ENCODE measurements around the gene SALL1. TPM values are rescaled to one million over a fixed set of nuclear protein-coding genes. Genes with fewer than 3 reads are reported as not detected.

Gene SALL1
- total RNA-seq, 2 donors from 2014 or later, result 122 to 172 TPM

DNA sequence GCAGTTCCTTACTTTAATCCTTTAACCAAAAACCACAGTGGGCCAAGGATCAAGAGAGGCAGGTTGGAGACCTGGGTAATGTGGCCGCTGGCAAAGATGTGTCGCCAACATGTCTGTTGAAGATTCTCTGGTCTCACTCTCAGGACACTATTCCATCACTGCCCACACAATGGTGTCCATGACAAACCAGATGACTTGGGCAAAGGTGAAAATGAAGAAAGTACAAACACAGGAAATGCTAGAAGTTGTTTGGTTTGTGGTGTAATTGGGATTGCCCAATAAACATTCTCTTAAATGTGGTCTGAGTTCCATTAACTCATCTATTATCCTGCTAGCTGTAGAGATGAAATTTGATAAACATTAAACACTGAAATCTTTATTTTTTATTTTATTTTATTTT lies 43.3 kb downstream of the SALL1 start:
- H3K27ac ChIP-seq (ENCODE audit: low read depth, low read length), result no peak overlapping the region
- no peak for TF ChIP-seq CTCF (conservative IDR thresholded peaks at IDR 0.05)
- H3K4me1 ChIP-seq (ENCODE audit: control insufficient read depth, insufficient read depth, low read length), result no peaks in the 10 kb centered on the region
- 100% methylated on average over 2 of the region's 2 CpGs; no CpG with 5 or more reads in 1 of the 2 experiments for WGBS, 2 experiments (ENCODE audit: insufficient coverage in 1 of 2, insufficient read length in 1 of 2)
- no peak for DNase-seq
- no peak overlapping the region for H3K4me3 Mint-ChIP-seq
- no peaks in the 10 kb centered on the region for H3K36me3 Mint-ChIP-seq (ENCODE audit: low read depth)
- peaks cover 9% of the 10 kb centered on the region for H3K4me1 Mint-ChIP-seq
- no peaks in the 10 kb centered on the region for H3K36me3 ChIP-seq (ENCODE audit: control insufficient read depth, insufficient read depth, low read length)
- H3K27ac Mint-ChIP-seq, result no peak overlapping the region
- peaks cover 8% of the 10 kb centered on the region for H3K9me3 Mint-ChIP-seq
- H3K4me3 ChIP-seq (ENCODE audit: low read length), result no peak overlapping the region
- H3K9me3 ChIP-seq (ENCODE audit: control insufficient read depth, low read length), result peaks cover 5% of the 10 kb centered on the region
- no peak overlapping the region for H3K9ac ChIP-seq (ENCODE audit: extremely low read depth, low read length, poor library complexity, severe bottlenecking)
- H3K27me3 Mint-ChIP-seq (ENCODE audit: insufficient read depth), result peaks cover 11% of the 10 kb centered on the region
- peaks cover 23% of the 10 kb centered on the region for H3K27me3 ChIP-seq (ENCODE audit: control insufficient read depth, insufficient read depth, low read length, poor library complexity, severe bottlenecking)

- Histone ChIP-seq H3K9ac (ENCODE audit: extremely low read depth, low read length, poor library complexity, severe bottlenecking) (no peak overlapping the region), H3K27me3 (ENCODE audit: control insufficient read depth, insufficient read depth, low read length, poor library complexity, severe bottlenecking) (peaks cover 11% of the 10 kb centered on the region), H3K4me3 (ENCODE audit: low read length) (no peak overlapping the region), H3K9me3 (ENCODE audit: control insufficient read depth, low read length) (peaks cover 5% of the 10 kb centered on the region), H3K27ac (ENCODE audit: low read depth, low read length) (no peak overlapping the region), H3K36me3 (ENCODE audit: control insufficient read depth, insufficient read depth, low read length) (no peaks in the 10 kb centered on the region), H3K4me1 (ENCODE audit: control insufficient read depth, insufficient read depth, low read length) (no peaks in the 10 kb centered on the region)
- no peaks in the 10 kb centered on the region for H3K36me3 Mint-ChIP-seq (ENCODE audit: low read depth)
- WGBS, 2 experiments (ENCODE audit: insufficient coverage in 1 of 2, insufficient read length in 1 of 2), result 92 to 100% methylated on average over 1 of the region's 2 CpGs
- H3K4me3 Mint-ChIP-seq, result no peak overlapping the region
- TF ChIP-seq CTCF (conservative IDR thresholded peaks at IDR 0.05), result no peak
- DNase-seq, result no peak
- H3K27me3 Mint-ChIP-seq (ENCODE audit: insufficient read depth), result peaks cover 5% of the 10 kb centered on the region
- H3K9me3 Mint-ChIP-seq, result peaks cover 8% of the 10 kb centered on the region
- peaks cover 8% of the 10 kb centered on the region for H3K4me1 Mint-ChIP-seq
- H3K27ac Mint-ChIP-seq, result no peak overlapping the region
Observed at GRCh38 chr16:51106535-51106934, 44.5 kb downstream of the SALL1 start.

GRCh38 chr16:51103590-51103989 lies 47.5 kb downstream of the SALL1 start:
- H3K9me3 Mint-ChIP-seq, result no peaks in the 10 kb centered on the region
- no peak for TF ChIP-seq CTCF (conservative IDR thresholded peaks at IDR 0.05)
- Histone ChIP-seq H3K4me3 (ENCODE audit: low read length) (no peak overlapping the region), H3K27me3 (ENCODE audit: control insufficient read depth, insufficient read depth, low read length, poor library complexity, severe bottlenecking) (no peaks in the 10 kb centered on the region), H3K9ac (ENCODE audit: extremely low read depth, low read length, poor library complexity, severe bottlenecking) (no peak overlapping the region), H3K36me3 (ENCODE audit: control insufficient read depth, insufficient read depth, low read length) (no peaks in the 10 kb centered on the region), H3K27ac (ENCODE audit: low read depth, low read length) (no peak overlapping the region), H3K4me1 (ENCODE audit: control insufficient read depth, insufficient read depth, low read length) (no peaks in the 10 kb centered on the region), H3K9me3 (ENCODE audit: control insufficient read depth, low read length) (no peaks in the 10 kb centered on the region)
- H3K27me3 Mint-ChIP-seq (ENCODE audit: insufficient read depth), result peaks cover 4% of the 10 kb centered on the region
- no peaks in the 10 kb centered on the region for H3K36me3 Mint-ChIP-seq (ENCODE audit: low read depth)
- H3K4me1 Mint-ChIP-seq, result peaks cover 22% of the 10 kb centered on the region
- no peak for DNase-seq
- WGBS, 2 experiments (ENCODE audit: insufficient coverage in 1 of 2, insufficient read length in 1 of 2), result 91 to 100% methylated on average over 4 of the region's 4 CpGs
- H3K27ac Mint-ChIP-seq, result no peak overlapping the region
- H3K4me3 Mint-ChIP-seq, result no peak overlapping the region

All from endodermal cell (in vitro differentiated cells).